ENCODE measurements around the gene ELL2.

DNA sequence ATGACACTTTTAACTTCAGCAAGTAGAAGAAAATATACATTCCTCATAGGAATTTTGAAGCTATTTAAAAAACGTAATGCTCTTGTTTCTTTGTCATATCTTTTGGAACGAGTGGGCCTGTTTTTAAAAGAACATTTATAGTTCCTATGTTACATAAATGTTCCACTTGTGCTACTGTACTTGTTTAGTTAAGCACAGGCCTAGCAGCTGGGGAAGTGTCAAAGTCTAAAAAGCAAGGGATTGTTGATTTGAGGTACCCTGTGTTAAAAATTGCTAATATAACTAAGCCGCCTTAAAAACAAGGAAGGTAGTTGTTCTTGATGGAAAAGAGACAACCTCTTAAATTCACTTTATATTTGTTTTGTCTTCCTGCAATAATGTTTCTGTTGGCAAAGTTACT, 27.2 kb upstream of the ELL2 start:
- TF ChIP-seq POLR2A (IDR thresholded peaks at IDR 0.05; ENCODE audit: low read length): no peak
- no peak for TF ChIP-seq GATA1 (IDR thresholded peaks at IDR 0.05; ENCODE audit: low read depth, low read length)

All from erythroblast (primary cell).